Measurements from ENCODE around the gene CBX7.

GRCh38 chr22:39150848-39151215, 1.6 kb downstream of the CBX7 start:
- TF ChIP-seq CTCF (IDR thresholded peaks at IDR 0.05; ENCODE audit: low read depth, low read length) (no peak), EZH2phosphoT487 (IDR thresholded peaks at IDR 0.05; ENCODE audit: low read depth) (no peak)

All from OCI-LY3 (cell line).